HG03558 (cell line): ENCODE data around the gene TMEM120B.
"Not testable (repeated sequence)": the region's sequence is repeated elsewhere in the genome, so short reads cannot be mapped to it uniquely, and the experiment has no call there.

Source experiments
- ATAC-seq: cut with Tn5 transposase; IDR thresholded peaks from one replicate; pipeline ENCODE4 v1.9.1; 2021; ENCODE audit warnings: moderate number of reproducible peaks; ENCODE audit not compliant: unreplicated experiment; ENCODE audit errors: extremely low read depth

The TMEM120B gene

DNA sequence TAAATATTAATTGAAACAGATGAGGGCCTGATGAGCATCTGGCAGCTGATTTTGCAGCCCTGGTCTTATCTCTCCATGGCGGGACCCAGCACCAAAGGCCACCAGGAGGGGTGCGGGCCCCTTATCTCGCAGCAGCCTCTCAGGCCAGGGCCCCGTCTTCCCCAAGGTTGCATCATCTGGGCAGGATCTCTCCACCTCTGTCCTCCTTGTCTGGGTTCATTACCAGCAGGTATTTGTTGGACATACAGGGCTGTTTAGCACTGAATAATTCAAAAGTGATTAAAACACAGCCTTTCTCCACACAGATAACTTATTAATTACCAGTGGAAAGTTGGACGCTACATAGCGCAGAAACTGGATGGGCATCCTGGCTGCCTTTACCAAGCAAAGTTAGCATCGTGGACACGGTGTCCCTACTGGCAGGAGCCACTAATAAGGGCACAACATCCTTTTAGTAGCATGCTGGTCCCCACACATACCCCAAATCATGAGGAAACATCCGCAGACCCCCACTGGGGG, 25.8 kb downstream of the TMEM120B start:
- no peak for ATAC-seq

DNA sequence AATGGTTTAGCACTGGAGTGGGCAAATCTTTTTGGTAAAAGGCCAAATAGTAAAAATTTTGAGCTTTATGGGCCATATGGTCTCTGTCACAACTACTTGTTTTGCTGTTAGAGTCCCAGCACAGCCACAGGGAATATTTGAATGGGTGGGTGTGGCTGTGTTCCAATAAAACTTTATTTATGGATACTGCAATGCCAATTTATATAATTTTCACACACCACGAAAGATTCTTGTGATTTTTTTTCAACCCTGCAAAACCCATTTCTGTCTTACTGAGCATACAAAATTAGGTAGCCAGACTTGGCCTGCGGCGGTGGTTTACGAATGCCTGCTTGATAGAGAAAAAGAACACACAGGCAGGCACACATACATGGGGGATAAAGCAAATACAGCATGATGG, 28.3 kb downstream of the TMEM120B start:
- ATAC-seq: no peak

GRCh38 chr12:121741743-121742142, 29.2 kb downstream of the TMEM120B start:
- no peak for ATAC-seq

GRCh38 chr12:121745545-121745944, 33.0 kb downstream of the TMEM120B start:
- not testable (repeated sequence) for ATAC-seq

GRCh38 chr12:121748218-121748570, 35.6 kb downstream of the TMEM120B start:
- ATAC-seq: no peak

DNA sequence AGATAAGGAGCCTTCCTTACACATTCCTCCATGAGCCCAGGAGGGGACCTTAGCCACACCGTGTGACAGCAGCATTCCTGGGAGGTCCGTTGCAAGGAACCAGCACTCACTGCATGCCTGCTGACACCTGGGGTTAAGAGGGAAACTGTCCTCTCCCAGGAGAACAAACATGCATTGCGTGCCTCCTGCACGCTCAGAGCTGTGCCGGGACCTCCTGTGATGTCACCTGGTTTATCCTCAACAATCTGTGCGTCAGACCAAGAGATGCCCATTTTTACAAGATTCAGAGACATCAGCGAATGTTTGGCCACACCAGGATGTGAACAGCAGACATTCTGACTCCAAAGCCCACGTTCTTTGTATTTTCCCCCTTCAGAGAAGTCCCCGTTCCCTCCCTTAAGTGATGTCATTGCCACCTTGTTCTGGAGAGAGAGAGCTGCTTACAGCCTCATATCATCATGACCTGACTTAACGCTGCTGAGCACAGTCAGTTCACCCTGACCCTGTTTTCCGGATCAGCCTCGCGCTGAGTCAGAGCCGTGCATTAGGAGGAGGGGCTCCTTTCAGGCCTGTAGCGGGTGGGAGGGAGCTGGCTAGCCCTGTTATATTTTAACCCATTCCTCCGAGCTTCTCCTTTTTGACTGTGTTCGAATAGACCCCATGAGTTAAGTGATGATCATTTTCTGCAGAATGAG, 36.2 kb downstream of the TMEM120B start:
- no peak for ATAC-seq

GRCh38 chr12:121749267-121749666, 36.7 kb downstream of the TMEM120B start:
- no peak for ATAC-seq

GRCh38 chr12:121750507-121750955, 38.0 kb downstream of the TMEM120B start:
- ATAC-seq: no peak

DNA sequence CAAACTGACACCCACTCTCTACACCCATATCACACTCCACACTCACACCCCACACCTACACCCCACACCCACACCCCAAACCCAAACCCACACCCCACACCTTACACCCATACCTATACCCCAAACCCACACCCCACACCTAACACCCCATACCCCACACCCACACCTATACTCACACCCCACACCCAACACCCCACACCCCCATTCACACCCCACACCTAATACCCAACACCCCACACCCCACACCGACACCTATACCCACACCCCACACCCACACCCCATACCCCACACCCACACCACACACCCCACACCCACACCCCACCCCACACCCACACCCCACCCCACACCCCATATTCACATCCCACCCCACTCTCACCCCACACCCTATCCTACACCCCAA, 38.5 kb downstream of the TMEM120B start:
- no peak for ATAC-seq

DNA sequence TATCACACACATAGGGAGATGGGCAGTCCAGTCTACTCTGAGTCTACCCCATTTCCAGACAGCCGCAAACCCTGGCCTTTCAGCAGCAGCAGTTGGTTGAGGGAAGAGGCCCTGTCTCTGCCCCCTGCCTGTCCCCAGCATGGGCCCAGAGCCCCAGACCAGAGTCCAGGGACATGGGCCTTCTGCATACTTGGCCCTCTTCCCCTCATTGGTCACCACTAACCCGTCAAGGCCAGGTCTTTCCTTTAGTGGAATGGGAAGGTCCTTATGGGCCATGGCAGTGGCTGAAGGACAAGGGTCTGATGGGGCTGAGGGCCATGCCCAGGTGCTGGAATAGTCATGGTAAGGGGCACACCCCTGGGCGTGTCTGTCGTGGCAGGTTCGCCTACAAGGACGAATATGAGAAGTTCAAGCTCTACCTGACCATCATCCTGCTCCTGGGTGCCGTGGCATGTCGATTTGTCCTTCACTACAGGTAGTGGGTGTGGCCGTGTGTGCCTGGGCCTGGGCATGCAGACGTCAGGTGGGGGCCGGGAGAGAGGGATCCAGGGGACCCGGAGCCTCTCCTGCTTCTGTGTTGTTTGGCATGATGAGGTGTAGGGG, 39.3 kb downstream of the TMEM120B start:
- ATAC-seq: no peak

DNA sequence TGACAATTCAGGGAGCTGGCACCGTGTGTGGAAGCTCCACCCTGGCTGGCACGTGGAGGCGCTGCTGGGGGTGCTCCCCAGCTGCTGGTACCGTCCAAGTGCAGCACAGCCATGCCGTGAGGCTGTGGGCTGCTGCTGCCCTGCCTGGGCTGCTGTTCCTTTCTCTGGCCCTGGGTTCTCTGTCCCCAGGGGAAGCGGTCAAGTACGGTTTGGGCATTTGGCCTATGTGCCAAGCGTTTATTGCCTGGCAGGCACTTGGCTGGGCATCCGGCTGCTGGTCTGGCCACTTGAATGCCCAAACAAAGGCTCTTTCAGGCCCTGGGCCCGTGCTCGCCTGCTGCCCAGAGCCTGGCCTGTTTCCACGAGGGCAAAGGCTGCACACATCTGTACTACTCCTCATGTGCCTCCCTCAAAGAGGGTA, 41.3 kb downstream of the TMEM120B start:
- ATAC-seq: no peak

DNA sequence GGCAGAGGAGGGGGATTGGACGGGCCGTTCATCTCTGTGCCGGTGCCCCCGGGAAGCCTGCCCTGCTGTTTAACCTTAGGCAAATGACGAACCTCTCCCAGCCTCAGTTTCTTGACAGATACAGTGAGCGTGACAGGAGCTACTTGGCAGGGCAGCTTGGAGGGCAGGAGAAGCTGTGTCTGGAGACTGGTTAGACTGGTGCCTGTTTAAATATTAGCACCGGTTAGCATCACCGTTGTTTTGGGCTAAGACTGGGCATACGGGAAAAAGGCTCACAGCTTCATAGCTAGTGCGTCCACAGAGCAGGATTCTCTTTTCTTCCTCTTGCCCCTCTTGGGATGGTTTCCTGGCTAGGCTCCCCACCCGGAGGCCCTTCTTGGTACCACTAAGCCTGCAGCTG, 42.3 kb downstream of the TMEM120B start:
- ATAC-seq: no peak

- ATAC-seq: no peak
Measured at GRCh38 chr12:121755591-121755990, 43.0 kb downstream of the TMEM120B start.

GRCh38 chr12:121758536-121758935, 46.0 kb downstream of the TMEM120B start:
- ATAC-seq: not testable (repeated sequence)

DNA sequence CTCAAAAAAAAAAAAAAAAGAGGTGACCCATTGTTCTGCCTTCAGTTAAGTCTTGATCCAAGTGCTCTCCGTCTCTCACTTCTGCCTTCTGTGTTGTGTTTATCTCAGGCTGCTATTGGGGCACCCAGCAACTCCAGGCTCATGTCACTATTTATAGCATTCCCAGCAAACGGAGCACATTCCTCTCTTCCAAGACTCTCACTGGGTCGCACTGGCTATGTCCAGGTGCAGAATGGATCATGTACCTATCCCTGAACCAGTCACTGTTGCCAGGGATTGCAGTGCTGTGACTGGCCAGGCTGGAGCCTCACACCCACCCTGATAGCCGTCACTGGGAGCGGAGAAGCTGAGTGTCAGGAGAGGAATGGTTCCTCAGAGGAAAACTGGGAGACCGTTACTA, 49.7 kb downstream of the TMEM120B start:
- no peak for ATAC-seq

DNA sequence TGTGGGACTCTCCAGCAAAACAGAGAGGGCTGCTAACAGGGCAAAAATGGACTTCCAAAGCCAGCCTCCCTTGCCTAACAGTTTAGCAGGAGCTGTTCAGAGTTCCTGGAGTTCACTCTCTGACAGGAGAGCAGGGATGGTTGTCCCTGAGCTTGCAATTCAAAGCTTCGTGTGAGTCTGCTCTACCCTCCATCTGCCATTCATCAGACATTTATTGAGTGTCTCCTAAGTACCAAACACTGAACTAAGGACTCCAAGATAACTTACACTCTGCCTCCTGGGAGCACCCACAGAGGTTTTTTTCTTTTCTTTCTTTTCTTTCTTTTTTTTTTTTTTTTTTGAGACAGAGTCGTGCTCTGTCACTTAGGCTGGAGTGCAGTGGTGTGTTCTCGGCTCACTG, 52.3 kb downstream of the TMEM120B start:
- ATAC-seq: no peak

DNA sequence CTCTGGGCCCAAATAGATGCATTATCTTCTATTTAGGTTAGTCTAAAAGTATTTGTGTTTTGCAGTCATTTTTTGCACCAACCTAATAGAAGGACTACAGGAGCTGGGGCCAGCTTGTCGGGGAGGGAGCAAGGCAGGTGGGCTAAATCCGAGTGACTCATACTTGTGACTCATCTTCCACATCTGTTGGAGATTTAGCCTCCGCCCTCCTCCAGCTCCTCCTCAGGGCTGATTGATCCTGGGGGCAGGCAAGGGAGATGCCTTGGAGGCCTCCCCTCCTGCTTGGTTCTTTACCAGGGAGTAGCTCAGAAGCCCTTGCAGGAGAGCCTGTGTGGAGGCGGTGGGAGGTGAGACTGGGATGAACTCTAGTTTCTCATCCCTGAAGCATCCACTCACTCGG, 53.0 kb downstream of the TMEM120B start:
- no peak for ATAC-seq

- ATAC-seq: no peak
Measured at GRCh38 chr12:121766290-121767039, 53.9 kb downstream of the TMEM120B start.

GRCh38 chr12:121767525-121768016, 55.0 kb downstream of the TMEM120B start:
- no peak for ATAC-seq

DNA sequence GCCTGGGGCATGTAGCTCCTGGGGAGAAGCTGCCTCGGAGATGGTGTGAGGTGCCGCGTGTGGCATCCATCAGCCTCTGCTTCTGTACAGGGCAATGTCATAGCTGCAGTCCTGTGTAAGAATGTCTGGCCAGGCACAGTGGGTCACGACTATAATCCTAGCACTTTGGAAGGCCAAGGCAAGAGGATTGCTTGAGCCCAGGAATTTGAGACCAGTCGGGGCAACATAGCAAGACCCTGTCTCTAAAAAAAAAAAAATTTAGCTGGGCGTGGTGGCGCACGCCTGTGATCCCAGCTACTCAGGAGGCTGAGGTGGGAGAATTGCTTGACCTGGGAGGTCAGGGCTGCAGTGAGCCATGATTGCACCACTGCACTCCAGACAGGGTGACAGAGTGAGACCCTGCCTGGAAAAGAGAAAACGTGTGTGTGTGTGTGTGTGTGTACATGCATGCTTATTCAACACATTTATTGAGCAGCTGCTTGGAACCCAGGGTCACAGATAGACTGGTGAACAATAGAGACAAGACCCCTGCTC, 56.8 kb downstream of the TMEM120B start:
- ATAC-seq: no peak

DNA sequence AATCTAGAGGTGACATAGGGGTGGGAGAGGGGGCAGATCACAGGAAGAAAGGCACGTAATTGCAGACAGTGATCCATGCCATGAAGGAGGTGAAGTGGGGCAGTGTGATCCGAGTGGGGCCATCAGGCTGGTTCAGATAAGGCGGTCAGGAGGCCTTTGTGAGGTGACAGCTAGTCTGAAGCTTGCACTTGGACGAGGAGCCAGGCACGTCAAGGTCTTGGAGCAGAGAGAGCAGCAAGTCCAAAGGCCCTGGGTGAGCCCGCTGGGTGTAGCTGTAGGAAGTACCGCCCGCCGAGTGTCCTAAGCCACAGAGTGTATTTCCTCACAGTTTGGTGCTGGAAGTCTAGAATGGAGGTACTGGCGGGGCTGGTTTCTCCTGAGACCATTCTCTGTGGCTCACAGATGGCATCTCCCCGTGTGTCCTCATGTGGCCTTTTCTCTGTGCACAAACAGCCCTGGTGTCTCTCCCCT, 57.3 kb downstream of the TMEM120B start:
- ATAC-seq: no peak
